ENCODE data around the gene UGT2B10.

DNA sequence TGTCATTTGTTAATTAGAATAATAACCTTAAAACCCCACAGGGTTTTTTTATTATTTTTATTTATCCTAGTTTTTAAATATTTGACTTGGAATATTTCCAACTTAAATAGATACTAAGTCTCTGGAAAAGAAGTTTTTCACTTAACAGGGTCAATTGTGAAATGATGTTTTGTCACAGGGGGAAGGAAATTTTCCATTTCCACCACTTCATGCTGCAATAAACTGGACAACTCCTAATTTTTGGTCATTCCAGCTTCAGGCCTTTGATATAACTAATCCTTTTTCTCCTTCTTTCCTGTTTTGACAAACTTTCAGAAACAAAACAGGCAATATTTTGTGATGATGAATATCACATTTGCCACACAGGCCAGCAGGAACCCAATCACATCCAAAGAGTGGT, 45.3 kb downstream of the UGT2B10 start:
- TF ChIP-seq, protein P1, sequence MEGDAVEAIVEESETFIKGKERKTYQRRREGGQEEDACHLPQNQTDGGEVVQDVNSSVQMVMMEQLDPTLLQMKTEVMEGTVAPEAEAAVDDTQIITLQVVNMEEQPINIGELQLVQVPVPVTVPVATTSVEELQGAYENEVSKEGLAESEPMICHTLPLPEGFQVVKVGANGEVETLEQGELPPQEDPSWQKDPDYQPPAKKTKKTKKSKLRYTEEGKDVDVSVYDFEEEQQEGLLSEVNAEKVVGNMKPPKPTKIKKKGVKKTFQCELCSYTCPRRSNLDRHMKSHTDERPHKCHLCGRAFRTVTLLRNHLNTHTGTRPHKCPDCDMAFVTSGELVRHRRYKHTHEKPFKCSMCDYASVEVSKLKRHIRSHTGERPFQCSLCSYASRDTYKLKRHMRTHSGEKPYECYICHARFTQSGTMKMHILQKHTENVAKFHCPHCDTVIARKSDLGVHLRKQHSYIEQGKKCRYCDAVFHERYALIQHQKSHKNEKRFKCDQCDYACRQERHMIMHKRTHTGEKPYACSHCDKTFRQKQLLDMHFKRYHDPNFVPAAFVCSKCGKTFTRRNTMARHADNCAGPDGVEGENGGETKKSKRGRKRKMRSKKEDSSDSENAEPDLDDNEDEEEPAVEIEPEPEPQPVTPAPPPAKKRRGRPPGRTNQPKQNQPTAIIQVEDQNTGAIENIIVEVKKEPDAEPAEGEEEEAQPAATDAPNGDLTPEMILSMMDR (IDR thresholded peaks at IDR 0.05) = no peak
- no peak for TF ChIP-seq EP300 (IDR thresholded peaks at IDR 0.05; ENCODE audit: borderline replicate concordance in 1 of 2, low read depth in 1 of 2, low read length in 1 of 2)
- TF ChIP-seq EZH2phosphoT487 (IDR thresholded peaks at IDR 0.05; ENCODE audit: borderline replicate concordance, low read depth) = no peak
- TF ChIP-seq JUND (IDR thresholded peaks at IDR 0.05) = no peak
- no peak for TF ChIP-seq TCF12 (IDR thresholded peaks at IDR 0.05)
- no peak for TF ChIP-seq RAD21 (IDR thresholded peaks at IDR 0.05; ENCODE audit: low read length)
- TF ChIP-seq FOXM1 (IDR thresholded peaks at IDR 0.05; ENCODE audit: low read depth) = no peak
- no peak for TF ChIP-seq GATA2 (CRISPR knock-in tag; IDR thresholded peaks at IDR 0.05)
- no peak for TF ChIP-seq RFX5 (IDR thresholded peaks at IDR 0.05; ENCODE audit: low read length)
- TF ChIP-seq NRF1 (IDR thresholded peaks at IDR 0.05; ENCODE audit: low read depth, low read length) = no peak
- TF ChIP-seq CHD2 (IDR thresholded peaks at IDR 0.05; ENCODE audit: low read length, partially characterized antibody) = no peak
- TF ChIP-seq, protein P2, sequence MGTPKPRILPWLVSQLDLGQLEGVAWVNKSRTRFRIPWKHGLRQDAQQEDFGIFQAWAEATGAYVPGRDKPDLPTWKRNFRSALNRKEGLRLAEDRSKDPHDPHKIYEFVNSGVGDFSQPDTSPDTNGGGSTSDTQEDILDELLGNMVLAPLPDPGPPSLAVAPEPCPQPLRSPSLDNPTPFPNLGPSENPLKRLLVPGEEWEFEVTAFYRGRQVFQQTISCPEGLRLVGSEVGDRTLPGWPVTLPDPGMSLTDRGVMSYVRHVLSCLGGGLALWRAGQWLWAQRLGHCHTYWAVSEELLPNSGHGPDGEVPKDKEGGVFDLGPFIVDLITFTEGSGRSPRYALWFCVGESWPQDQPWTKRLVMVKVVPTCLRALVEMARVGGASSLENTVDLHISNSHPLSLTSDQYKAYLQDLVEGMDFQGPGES (IDR thresholded peaks at IDR 0.05; ENCODE audit: low read depth, low read length) = no peak

Measured in SK-N-SH (cell line).